Raji (cell line): Measurements from ENCODE around the gene TTC7B.

Source experiments
- POLR2A ChIP-seq: IDR thresholded peaks from 2 replicates; pipeline ENCODE4 v1.6.1; 2011; ENCODE audit warnings: low read depth, low read length, control low read depth; ENCODE audit not compliant: insufficient read depth

The TTC7B gene

GRCh38 chr14:90509403-90509802 lies 306.8 kb downstream of the TTC7B start:
- TF ChIP-seq POLR2A, result no peak

GRCh38 chr14:90508536-90509254 lies 307.5 kb downstream of the TTC7B start:
- no peak for TF ChIP-seq POLR2A

- no peak for TF ChIP-seq POLR2A
Measured at GRCh38 chr14:90508036-90508435, 308.2 kb downstream of the TTC7B start.

- no peak for TF ChIP-seq POLR2A
Measured at GRCh38 chr14:90507428-90507827, 308.8 kb downstream of the TTC7B start.

GRCh38 chr14:90506748-90507147 lies 309.5 kb downstream of the TTC7B start:
- no peak for TF ChIP-seq POLR2A

- no peak for TF ChIP-seq POLR2A
Measured at GRCh38 chr14:90505531-90505930, 310.7 kb downstream of the TTC7B start.

GRCh38 chr14:90504643-90505042 lies 311.6 kb downstream of the TTC7B start:
- TF ChIP-seq POLR2A, result no peak

GRCh38 chr14:90503582-90503981 lies 312.6 kb downstream of the TTC7B start:
- TF ChIP-seq POLR2A, result no peak

- no peak for TF ChIP-seq POLR2A
Measured at GRCh38 chr14:90502760-90503159, 313.5 kb downstream of the TTC7B start.

- TF ChIP-seq POLR2A, result no peak
Measured at GRCh38 chr14:90500665-90501370, 315.4 kb downstream of the TTC7B start.

- no peak for TF ChIP-seq POLR2A
Measured at GRCh38 chr14:90499908-90500664, 316.1 kb downstream of the TTC7B start.

- no peak for TF ChIP-seq POLR2A
Measured at GRCh38 chr14:90499121-90499520, 317.1 kb downstream of the TTC7B start.

- TF ChIP-seq POLR2A, result no peak
Measured at GRCh38 chr14:90498198-90498597, 318.0 kb downstream of the TTC7B start.

- TF ChIP-seq POLR2A, result no peak
Measured at GRCh38 chr14:90496379-90496778, 319.9 kb downstream of the TTC7B start.

- TF ChIP-seq POLR2A, result no peak
Measured at GRCh38 chr14:90495357-90496276, 320.6 kb downstream of the TTC7B start.
